ENCODE data around the gene KRTAP20-3. TPM values are rescaled to one million over a fixed set of nuclear protein-coding genes. Genes with fewer than 3 reads are reported as not detected.

Gene KRTAP20-3
- total and polyA plus RNA-seq, 2 experiments from 2014 or later, result not detected

- no peak for TF ChIP-seq STAT1 (IDR thresholded peaks at IDR 0.05; ENCODE audit: unreplicated experiment)
- TF ChIP-seq REST (IDR thresholded peaks at IDR 0.05; ENCODE audit: unreplicated experiment), result no peak
Observed at GRCh38 chr21:30680586-30680985, 37.9 kb downstream of the KRTAP20-3 start (continued).

GRCh38 chr21:30684506-30684905 is 41.8 kb downstream of the KRTAP20-3 start:
- ATAC-seq, result no peak
- no peak for TF ChIP-seq STAT1 (IDR thresholded peaks at IDR 0.05; ENCODE audit: unreplicated experiment)
- TF ChIP-seq ETS1 (IDR thresholded peaks at IDR 0.05), result no peak
- TF ChIP-seq CTCF (conservative IDR thresholded peaks at IDR 0.05; ENCODE audit: low read depth in 2 of 2), result no peak
- TF ChIP-seq EZH2 (IDR thresholded peaks at IDR 0.05; ENCODE audit: low read depth, unreplicated experiment), result no peak
- no peak for TF ChIP-seq ZNF462 (CRISPR knock-in tag; IDR thresholded peaks at IDR 0.05)
- no peak for TF ChIP-seq NANOG (IDR thresholded peaks at IDR 0.05; ENCODE audit: borderline replicate concordance)
- TF ChIP-seq REST (IDR thresholded peaks at IDR 0.05; ENCODE audit: unreplicated experiment), result no peak
- no peak for TF ChIP-seq ZNF114 (CRISPR knock-in tag; IDR thresholded peaks at IDR 0.05)

More at GRCh38 chr21:30684506-30684905, 41.8 kb downstream of the KRTAP20-3 start:
- no peaks in the 10 kb centered on the region for H3F3A ChIP-seq (replicated peaks; ENCODE audit: low read depth)
- H3K36me3 Mint-ChIP-seq (ENCODE audit: low read depth), result no peaks in the 10 kb centered on the region
- H3K27ac Mint-ChIP-seq, result no peak overlapping the region
- no peak overlapping the region for H2AFZ ChIP-seq
- H3K9me2 ChIP-seq (ENCODE audit: insufficient read depth), result no peaks in the 10 kb centered on the region
- H3K79me2 ChIP-seq (replicated peaks; ENCODE audit: insufficient read depth), result no peaks in the 10 kb centered on the region
- H3K27ac ChIP-seq (ENCODE audit: low read depth), result no peak overlapping the region
- H3K27me3 ChIP-seq (ENCODE audit: insufficient read depth), result no peaks in the 10 kb centered on the region
- H4K20me1 ChIP-seq (replicated peaks; ENCODE audit: insufficient read depth), result no peaks in the 10 kb centered on the region
- H3K4me1 ChIP-seq (ENCODE audit: insufficient read depth), result no peaks in the 10 kb centered on the region
- H3K4me3 ChIP-seq, result no peak overlapping the region
- H3K9me3 Mint-ChIP-seq, result no peaks in the 10 kb centered on the region
- DNase-seq (ENCODE audit: low spot score), result no peak
- no peaks in the 10 kb centered on the region for H3K27me3 Mint-ChIP-seq (ENCODE audit: insufficient read depth, low read depth, poor library complexity)
- no peak overlapping the region for H3K4me3 Mint-ChIP-seq
- peaks cover 3% of the 10 kb centered on the region; the same call in 2 of the 3 replicates for H3K4me1 Mint-ChIP-seq
- H3K36me3 ChIP-seq (ENCODE audit: insufficient read depth), result no peaks in the 10 kb centered on the region
- no peak overlapping the region for H3K4me2 ChIP-seq

Measured in GM23338 (cell line).